Right cardiac atrium (tissue), 5 donors: ENCODE data around the gene OR2T11. TPM values are rescaled to one million over a fixed set of nuclear protein-coding genes. Genes with fewer than 3 reads are reported as not detected.
"Not testable (repeated sequence)": the region's sequence is repeated elsewhere in the genome, so short reads cannot be mapped to it uniquely, and the experiment has no call there.

ENCODE experiments used
- ATAC-seq, 2 donors: fragments of 200-7000 bp; cut with Tn5 transposase; one replicate each; pipeline versions ENCODE4 v1.8.0 to v1.9.1; 2020; ENCODE audit warnings: moderate library complexity in 2 of 2, mild to moderate bottlenecking in 1 of 2
- DNase-seq, 3 donors: peaks; one replicate each; pipeline ENCODE4 v3.0.0-alpha.2; 2020
- H3K27ac ChIP-seq: one replicate; pipeline ENCODE4 v1.5.1; 2013; ENCODE audit warnings: mild to moderate bottlenecking, low read length, control low read depth, moderate library complexity
- H3K27me3 ChIP-seq: one replicate; pipeline ENCODE4 v1.6.1; 2013; ENCODE audit not compliant: control insufficient read depth, insufficient read depth
- H3K4me1 ChIP-seq: one replicate; pipeline ENCODE4 v1.6.1; 2013; ENCODE audit warnings: low read length; ENCODE audit not compliant: control insufficient read depth, insufficient read depth
- H3K4me3 ChIP-seq: one replicate; pipeline ENCODE4 v1.5.1; 2013; ENCODE audit warnings: low read length, control low read depth
- H3K9me3 ChIP-seq: one replicate; pipeline ENCODE4 v1.6.1; 2013; ENCODE audit warnings: low read length; ENCODE audit not compliant: control insufficient read depth
- WGBS: extraction: QIAGEN DNeasy Blood & Tissue Kit; methylation state at CpG from one replicate; pipeline ENCODE4 v1.1.7; 2013; 5-methylcytosine and 5-hydroxymethylcytosine counted together
- intact Hi-C, 4 donors: fragments of 100-400 bp; cut with DNase I; formaldehyde crosslinking; loops; one replicate each; pipeline versions ENCODE4 v1.11.0 to v1.14.0; 2022 to 2023
- long read RNA-seq, 4 donors: library from polyadenylated mRNA; unstranded; transcript quantifications; one replicate each; pipeline ENCODE4 v2.0.0, GENCODE V29; 2020 to 2021
- polyA plus RNA-seq: library from polyadenylated mRNA; stranded (reverse); fragments of 200-250 nt; gene quantifications from one replicate; pipeline ENCODE4 v1.2.3, GENCODE V29; 2013
- total RNA-seq, 4 donors: library from RNA; stranded (reverse); fragmentation: NEBNext Ultra II Directional; extraction: Animal tissue kit (Norgen Biotek cat#: 25700); gene quantifications; one replicate each; pipeline ENCODE4 v1.2.1, GENCODE V29; 2021
- donor health status: healthy with polysubstance abuse.
- donor health status: DM: no; HTN: yes; CAD: no.
- donor health status: DM: no; HTN: no; CAD: no.
- donor health status: DM: no; HTN: yes; CAD: no; lungs with severe emphysema.
- donor health status: DM: yes; HTN: yes; CAD: no.

OR2T11 gene
- total RNA-seq, result not detected
- not detected for polyA plus RNA-seq
- long read RNA-seq, donor 1, result 0 reads
- long read RNA-seq, donor 2, result 0 reads
- long read RNA-seq, donor 3, result 0 reads
- long read RNA-seq, donor 4, result 0 reads

GRCh38 chr1:248634991-248635390 is at the start of gene OR2T11:
Gene OR2T11, minus strand, starts transcription at chr1:248635091. Its CDS starts 7,963 bp downstream, at chr1:248627128.
- intact Hi-C loops, ATAC-seq: not testable (repeated sequence)
- WGBS, result no CpG with 5 or more reads among the region's 2 CpGs

GRCh38 chr1:248681651-248682050 is 46.8 kb upstream of the OR2T11 start:
- Histone ChIP-seq H3K27ac (no peak overlapping the region), H3K9me3 (no peaks in the 10 kb centered on the region), H3K4me1 (no peaks in the 10 kb centered on the region), H3K4me3 (no peak overlapping the region), H3K27me3 (peaks cover 2% of the 10 kb centered on the region)
- no peak for ATAC-seq
- no peak for DNase-seq
- intact Hi-C loops, result no loop called here
- WGBS, result 82% methylated on average over 8 of the region's 8 CpGs

More at GRCh38 chr1:248634991-248635390, at the start of gene OR2T11:
- H3K4me3 ChIP-seq, H3K27me3 ChIP-seq, H3K4me1 ChIP-seq, H3K27ac ChIP-seq, H3K9me3 ChIP-seq, DNase-seq: not testable (repeated sequence)

GRCh38 chr1:248670003-248670402 is 35.1 kb upstream of the OR2T11 start:
- DNase-seq (no peak), ATAC-seq (no peak)
- Histone ChIP-seq H3K27ac (no peak overlapping the region), H3K4me1 (no peaks in the 10 kb centered on the region), H3K9me3 (no peaks in the 10 kb centered on the region), H3K4me3 (no peak overlapping the region), H3K27me3 (no peaks in the 10 kb centered on the region)
- WGBS, result 56% methylated on average over 1 of the region's 1 CpG
- intact Hi-C loops, result no loop called here

GRCh38 chr1:248663453-248664328 is 28.8 kb upstream of the OR2T11 start:
- ATAC-seq, H3K27ac ChIP-seq, DNase-seq, H3K4me3 ChIP-seq, intact Hi-C loops, H3K4me1 ChIP-seq, H3K9me3 ChIP-seq, H3K27me3 ChIP-seq: not testable (repeated sequence)
- WGBS, result 63% methylated on average over 5 of the region's 5 CpGs

GRCh38 chr1:248656797-248657196 is 21.9 kb upstream of the OR2T11 start:
- H3K9me3 ChIP-seq, H3K4me1 ChIP-seq, ATAC-seq, DNase-seq, H3K27ac ChIP-seq, intact Hi-C loops, H3K4me3 ChIP-seq, H3K27me3 ChIP-seq: not testable (repeated sequence)
- 80% methylated on average over 4 of the region's 6 CpGs for WGBS

- H3K4me3 ChIP-seq, DNase-seq, H3K9me3 ChIP-seq, H3K27me3 ChIP-seq, intact Hi-C loops, ATAC-seq, H3K4me1 ChIP-seq, H3K27ac ChIP-seq: not testable (repeated sequence)
- 60% methylated on average over 1 of the region's 3 CpGs for WGBS
Observed at GRCh38 chr1:248655354-248655753, 20.5 kb upstream of the OR2T11 start, which contains the start of gene OR2T27. Gene OR2T27, minus strand, starts transcription at chr1:248655528. Its CDS starts 4,644 bp downstream, at chr1:248650884.

- intact Hi-C loops, ATAC-seq: not testable (repeated sequence)
- no CpG with 5 or more reads among the region's 1 CpG for WGBS
Observed at GRCh38 chr1:248648770-248649536, 14.1 kb upstream of the OR2T11 start.

GRCh38 chr1:248645178-248645577 is 10.3 kb upstream of the OR2T11 start, which contains the start of gene OR2T35:
Gene OR2T35, minus strand, starts transcription at chr1:248645278. Its CDS starts 6,020 bp downstream, at chr1:248639258.
- DNase-seq, H3K27me3 ChIP-seq, intact Hi-C loops, ATAC-seq, H3K9me3 ChIP-seq, H3K4me1 ChIP-seq, H3K4me3 ChIP-seq, H3K27ac ChIP-seq: not testable (repeated sequence)
- WGBS, result 59% methylated on average over 2 of the region's 3 CpGs

More at GRCh38 chr1:248648770-248649536, 14.1 kb upstream of the OR2T11 start:
- H3K27ac ChIP-seq, H3K27me3 ChIP-seq, H3K4me1 ChIP-seq, H3K9me3 ChIP-seq, DNase-seq, H3K4me3 ChIP-seq: not testable (repeated sequence)

- ATAC-seq, H3K4me1 ChIP-seq, H3K9me3 ChIP-seq, H3K27ac ChIP-seq, DNase-seq, H3K27me3 ChIP-seq, intact Hi-C loops, H3K4me3 ChIP-seq: not testable (repeated sequence)
- no CpG with 5 or more reads among the region's 4 CpGs for WGBS
Observed at GRCh38 chr1:248642971-248643651, 8.2 kb upstream of the OR2T11 start.

GRCh38 chr1:248641583-248641982 is 6.7 kb upstream of the OR2T11 start:
- H3K4me3 ChIP-seq, DNase-seq, H3K27me3 ChIP-seq, H3K4me1 ChIP-seq, H3K27ac ChIP-seq, H3K9me3 ChIP-seq, intact Hi-C loops, ATAC-seq: not testable (repeated sequence)
- 100% methylated on average over 2 of the region's 5 CpGs for WGBS
